ENCODE data around the gene PRORP. TPM values are rescaled to one million over a fixed set of nuclear protein-coding genes. Genes with fewer than 3 reads are reported as not detected.

The PRORP gene
- total and polyA plus RNA-seq, 2 of the 13 experiments (the other 11 are each of a cell fraction or from before 2014, with no cell fraction given), result 48.9 to 88.7 TPM

DNA sequence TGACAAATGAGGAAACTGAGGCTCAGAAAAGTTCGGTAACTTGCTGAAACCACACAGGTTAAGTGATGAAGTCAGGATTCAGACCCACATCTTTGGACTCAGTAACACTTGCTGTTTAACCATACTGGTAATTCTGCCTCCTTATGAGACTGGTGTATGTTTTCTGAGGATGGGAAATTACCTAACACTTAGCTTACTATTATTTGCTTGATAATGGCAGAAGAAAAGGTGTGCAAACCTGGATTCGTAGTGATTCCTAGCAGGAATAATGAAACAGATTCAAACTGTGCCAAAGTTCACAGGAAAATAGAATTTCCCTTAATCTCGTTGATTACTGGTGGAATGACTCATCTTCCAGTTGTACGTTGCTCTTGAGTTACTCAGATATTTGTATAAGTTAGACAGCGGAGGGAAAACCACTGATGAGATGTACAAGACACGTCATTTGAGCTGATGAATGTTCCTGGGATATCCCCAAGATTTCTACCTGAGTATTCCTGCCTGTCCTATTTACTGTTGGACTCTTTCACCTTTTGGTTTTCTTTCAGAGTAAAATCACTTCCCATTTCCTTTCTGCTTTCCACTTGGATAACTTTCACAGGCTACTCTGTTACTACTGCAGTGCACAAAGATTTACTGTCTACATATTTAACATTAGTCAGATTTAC lies 37.5 kb downstream of the PRORP start (continued):
- TF ChIP-seq POGZ (CRISPR knock-in tag; IDR thresholded peaks at IDR 0.05), result peak; percentile 80
- TF ChIP-seq, protein P1, sequence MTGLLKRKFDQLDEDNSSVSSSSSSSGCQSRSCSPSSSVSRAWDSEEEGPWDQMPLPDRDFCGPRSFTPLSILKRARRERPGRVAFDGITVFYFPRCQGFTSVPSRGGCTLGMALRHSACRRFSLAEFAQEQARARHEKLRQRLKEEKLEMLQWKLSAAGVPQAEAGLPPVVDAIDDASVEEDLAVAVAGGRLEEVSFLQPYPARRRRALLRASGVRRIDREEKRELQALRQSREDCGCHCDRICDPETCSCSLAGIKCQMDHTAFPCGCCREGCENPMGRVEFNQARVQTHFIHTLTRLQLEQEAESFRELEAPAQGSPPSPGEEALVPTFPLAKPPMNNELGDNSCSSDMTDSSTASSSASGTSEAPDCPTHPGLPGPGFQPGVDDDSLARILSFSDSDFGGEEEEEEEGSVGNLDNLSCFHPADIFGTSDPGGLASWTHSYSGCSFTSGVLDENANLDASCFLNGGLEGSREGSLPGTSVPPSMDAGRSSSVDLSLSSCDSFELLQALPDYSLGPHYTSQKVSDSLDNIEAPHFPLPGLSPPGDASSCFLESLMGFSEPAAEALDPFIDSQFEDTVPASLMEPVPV (CRISPR knock-in tag; IDR thresholded peaks at IDR 0.05), result peak; percentile 29
- 0 out of 2 replicates have a peak, but pooled peaks have one; percentile 17 for TF ChIP-seq GABPB1 (CRISPR knock-in tag; IDR thresholded peaks at IDR 0.05)
- TF ChIP-seq BCL6 (CRISPR knock-in tag; IDR thresholded peaks at IDR 0.05), result peak; percentile 89
- TF ChIP-seq, protein P2, sequence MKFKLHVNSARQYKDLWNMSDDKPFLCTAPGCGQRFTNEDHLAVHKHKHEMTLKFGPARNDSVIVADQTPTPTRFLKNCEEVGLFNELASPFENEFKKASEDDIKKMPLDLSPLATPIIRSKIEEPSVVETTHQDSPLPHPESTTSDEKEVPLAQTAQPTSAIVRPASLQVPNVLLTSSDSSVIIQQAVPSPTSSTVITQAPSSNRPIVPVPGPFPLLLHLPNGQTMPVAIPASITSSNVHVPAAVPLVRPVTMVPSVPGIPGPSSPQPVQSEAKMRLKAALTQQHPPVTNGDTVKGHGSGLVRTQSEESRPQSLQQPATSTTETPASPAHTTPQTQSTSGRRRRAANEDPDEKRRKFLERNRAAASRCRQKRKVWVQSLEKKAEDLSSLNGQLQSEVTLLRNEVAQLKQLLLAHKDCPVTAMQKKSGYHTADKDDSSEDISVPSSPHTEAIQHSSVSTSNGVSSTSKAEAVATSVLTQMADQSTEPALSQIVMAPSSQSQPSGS (CRISPR knock-in tag; IDR thresholded peaks at IDR 0.05), result 0 out of 2 replicates have a peak, but pooled peaks have one; percentile 49
- no peak for TF ChIP-seq SUZ12 (IDR thresholded peaks at IDR 0.05; ENCODE audit: low read depth, low read length)
- TF ChIP-seq, protein P3, sequence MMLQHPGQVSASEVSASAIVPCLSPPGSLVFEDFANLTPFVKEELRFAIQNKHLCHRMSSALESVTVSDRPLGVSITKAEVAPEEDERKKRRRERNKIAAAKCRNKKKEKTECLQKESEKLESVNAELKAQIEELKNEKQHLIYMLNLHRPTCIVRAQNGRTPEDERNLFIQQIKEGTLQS (CRISPR knock-in tag; IDR thresholded peaks at IDR 0.05), result peak; percentile 92
- TF ChIP-seq ZBTB10 (CRISPR knock-in tag; IDR thresholded peaks at IDR 0.05; ENCODE audit: borderline replicate concordance), result no peak
- peak; percentile 54 for TF ChIP-seq HNF4A (CRISPR knock-in tag; IDR thresholded peaks at IDR 0.05)
- peak; percentile 100 for TF ChIP-seq RXRB (CRISPR knock-in tag; IDR thresholded peaks at IDR 0.05; ENCODE audit: borderline replicate concordance)
- TF ChIP-seq CENPBD1 (CRISPR knock-in tag; IDR thresholded peaks at IDR 0.05; ENCODE audit: borderline replicate concordance, low read depth), result no peak
- TF ChIP-seq, protein P4, sequence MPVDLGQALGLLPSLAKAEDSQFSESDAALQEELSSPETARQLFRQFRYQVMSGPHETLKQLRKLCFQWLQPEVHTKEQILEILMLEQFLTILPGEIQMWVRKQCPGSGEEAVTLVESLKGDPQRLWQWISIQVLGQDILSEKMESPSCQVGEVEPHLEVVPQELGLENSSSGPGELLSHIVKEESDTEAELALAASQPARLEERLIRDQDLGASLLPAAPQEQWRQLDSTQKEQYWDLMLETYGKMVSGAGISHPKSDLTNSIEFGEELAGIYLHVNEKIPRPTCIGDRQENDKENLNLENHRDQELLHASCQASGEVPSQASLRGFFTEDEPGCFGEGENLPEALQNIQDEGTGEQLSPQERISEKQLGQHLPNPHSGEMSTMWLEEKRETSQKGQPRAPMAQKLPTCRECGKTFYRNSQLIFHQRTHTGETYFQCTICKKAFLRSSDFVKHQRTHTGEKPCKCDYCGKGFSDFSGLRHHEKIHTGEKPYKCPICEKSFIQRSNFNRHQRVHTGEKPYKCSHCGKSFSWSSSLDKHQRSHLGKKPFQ (CRISPR knock-in tag; IDR thresholded peaks at IDR 0.05; ENCODE audit: insufficient replicate concordance), result peak; percentile 34

Data from HepG2 (cell line).